SK-N-MC (cell line): ENCODE measurements around the gene CTPS1.

Experiments
- DNase-seq: peaks from one replicate; pipeline ENCODE4 v3.0.0-alpha.2; 2011; ENCODE audit warnings: low read depth, low spot score
- H3K27ac ChIP-seq: fragments of 200-600 bp; sonication (generic); 2 replicates; pipeline ENCODE4 v1.5.1; 2016; ENCODE audit warnings: mixed run types
- H3K36me3 ChIP-seq: fragments of 200-600 bp; sonication (generic); 2 replicates; pipeline ENCODE4 v1.6.1; 2017; ENCODE audit warnings: antibody characterized with exemption, low read length, mixed read lengths; ENCODE audit not compliant: insufficient read depth
- H3K4me3 ChIP-seq: fragments of 200-600 bp; sonication (generic); 2 replicates; pipeline ENCODE4 v1.5.1; 2016
- H3K9ac ChIP-seq: fragments of 200-600 bp; sonication (generic); 2 replicates; pipeline ENCODE4 v1.8.0; 2017; ENCODE audit warnings: mixed run types, mixed read lengths; ENCODE audit not compliant: insufficient read length
- H3K9me3 ChIP-seq: fragments of 200-600 bp; sonication (generic); 2 replicates; pipeline ENCODE4 v1.6.1; 2017; ENCODE audit warnings: low read depth, mild to moderate bottlenecking, antibody characterized with exemption, low read length, moderate library complexity, mixed read lengths
- EZH2 ChIP-seq: fragments of 200-600 bp; sonication (generic); IDR thresholded peaks from one replicate; pipeline ENCODE4 v1.6.1; 2017; ENCODE audit warnings: antibody characterized with exemption
- FOXP2 ChIP-seq: optimal IDR thresholded peaks from 2 replicates; pipeline ENCODE3; 2011; ENCODE audit warnings: mild to moderate bottlenecking, moderate library complexity; ENCODE audit not compliant: insufficient read depth; ENCODE audit errors: extremely low read length, control extremely low read depth
- POLR2AphosphoS5 ChIP-seq: IDR thresholded peaks from 2 replicates; pipeline ENCODE4 v1.6.1; 2012; ENCODE audit warnings: mild to moderate bottlenecking, low read depth, low read length, borderline replicate concordance

CTPS1 gene

GRCh38 chr1:40977716-40978115, 1.8 kb upstream of the CTPS1 start:
- H3K9me3 ChIP-seq: no peaks in the 10 kb centered on the region
- H3K9ac ChIP-seq: no peak overlapping the region
- H3K27ac ChIP-seq: no peak overlapping the region
- H3K4me3 ChIP-seq: no peak overlapping the region
- DNase-seq: no peak
- TF ChIP-seq POLR2AphosphoS5 (no peak), FOXP2 (no peak), EZH2 (no peak)
- peaks cover 12% of the 10 kb centered on the region for H3K36me3 ChIP-seq

- peak overlapping the region; percentile 76 for H3K4me3 ChIP-seq
- no peak for DNase-seq
- H3K36me3 ChIP-seq: peaks cover 23% of the 10 kb centered on the region
- no peak overlapping the region for H3K27ac ChIP-seq
- H3K9me3 ChIP-seq: no peaks in the 10 kb centered on the region
- no peak overlapping the region for H3K9ac ChIP-seq
- TF ChIP-seq POLR2AphosphoS5: no peak
- TF ChIP-seq EZH2: no peak
- TF ChIP-seq FOXP2: no peak
Observed at GRCh38 chr1:40978886-40979240, 633 bp upstream of the CTPS1 start.

GRCh38 chr1:40980068-40980452, 564 bp downstream of the CTPS1 start:
- Histone ChIP-seq H3K9me3 (no peaks in the 10 kb centered on the region), H3K4me3 (peak overlapping the region; percentile 76), H3K27ac (peak overlapping the region; percentile 95; the same call in 1 of the 2 replicates), H3K36me3 (peaks cover 35% of the 10 kb centered on the region), H3K9ac (peak overlapping the region; percentile 92)
- TF ChIP-seq EZH2: no peak
- TF ChIP-seq FOXP2: no peak
- no peak for TF ChIP-seq POLR2AphosphoS5
- no peak for DNase-seq

- TF ChIP-seq POLR2AphosphoS5 (peak; percentile 50; the same call in 1 of the 2 replicates), FOXP2 (no peak), EZH2 (no peak)
- Histone ChIP-seq H3K36me3 (peaks cover 40% of the 10 kb centered on the region), H3K4me3 (peak overlapping the region; percentile 76), H3K27ac (peak overlapping the region; percentile 95; the same call in 1 of the 2 replicates), H3K9ac (peak overlapping the region; percentile 92), H3K9me3 (no peaks in the 10 kb centered on the region)
- DNase-seq: no peak
Observed at GRCh38 chr1:40980453-40981121, 1.1 kb downstream of the CTPS1 start.

GRCh38 chr1:40981691-40982448, 2.4 kb downstream of the CTPS1 start:
- H3K4me3 ChIP-seq: peak overlapping the region; percentile 76
- TF ChIP-seq POLR2AphosphoS5: no peak
- no peaks in the 10 kb centered on the region for H3K9me3 ChIP-seq
- no peak for DNase-seq
- H3K9ac ChIP-seq: peak overlapping the region; percentile 92
- no peak overlapping the region for H3K27ac ChIP-seq
- H3K36me3 ChIP-seq: peaks cover 53% of the 10 kb centered on the region

GRCh38 chr1:40982721-40983120, 3.2 kb downstream of the CTPS1 start:
- TF ChIP-seq EZH2 (no peak), POLR2AphosphoS5 (no peak), FOXP2 (no peak)
- no peak for DNase-seq
- Histone ChIP-seq H3K4me3 (no peak overlapping the region), H3K9ac (peak overlapping the region; percentile 30), H3K9me3 (no peaks in the 10 kb centered on the region), H3K27ac (no peak overlapping the region), H3K36me3 (peaks cover 62% of the 10 kb centered on the region)

- TF ChIP-seq POLR2AphosphoS5 (no peak), FOXP2 (no peak), EZH2 (no peak)
- no peak overlapping the region for H3K4me3 ChIP-seq
- no peak for DNase-seq
- no peak overlapping the region for H3K27ac ChIP-seq
- H3K9me3 ChIP-seq: no peaks in the 10 kb centered on the region
- peaks cover 67% of the 10 kb centered on the region for H3K36me3 ChIP-seq
- H3K9ac ChIP-seq: no peak overlapping the region
Observed at GRCh38 chr1:40983286-40983685, 3.8 kb downstream of the CTPS1 start.

GRCh38 chr1:40984066-40984465, 4.6 kb downstream of the CTPS1 start:
- TF ChIP-seq POLR2AphosphoS5 (no peak), FOXP2 (no peak), EZH2 (no peak)
- H3K36me3 ChIP-seq: peaks cover 75% of the 10 kb centered on the region
- no peak overlapping the region for H3K4me3 ChIP-seq
- H3K27ac ChIP-seq: no peak overlapping the region
- H3K9ac ChIP-seq: no peak overlapping the region
- DNase-seq: no peak
- no peaks in the 10 kb centered on the region for H3K9me3 ChIP-seq
